ENCODE results near the gene NEBL.

Gene NEBL

DNA sequence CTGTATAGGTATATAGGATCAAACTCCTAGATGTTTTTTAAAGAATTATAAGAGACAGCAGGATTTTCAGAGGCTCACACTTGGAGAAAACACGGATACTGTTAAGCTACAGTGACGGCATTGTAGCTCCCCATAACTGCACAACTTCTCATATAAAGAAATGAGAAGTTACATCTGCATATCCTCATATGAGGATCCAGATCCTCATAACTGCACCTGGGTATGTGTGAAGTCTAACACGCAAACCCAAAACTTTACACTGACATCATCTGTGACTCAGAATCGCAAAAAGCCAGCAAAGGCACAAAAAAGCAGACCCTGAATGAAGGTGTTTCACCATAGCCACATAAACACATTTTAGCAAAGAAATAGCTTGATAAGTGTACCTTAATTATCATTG is 34.1 kb downstream of the NEBL start:
- no peak for DNase-seq

DNA sequence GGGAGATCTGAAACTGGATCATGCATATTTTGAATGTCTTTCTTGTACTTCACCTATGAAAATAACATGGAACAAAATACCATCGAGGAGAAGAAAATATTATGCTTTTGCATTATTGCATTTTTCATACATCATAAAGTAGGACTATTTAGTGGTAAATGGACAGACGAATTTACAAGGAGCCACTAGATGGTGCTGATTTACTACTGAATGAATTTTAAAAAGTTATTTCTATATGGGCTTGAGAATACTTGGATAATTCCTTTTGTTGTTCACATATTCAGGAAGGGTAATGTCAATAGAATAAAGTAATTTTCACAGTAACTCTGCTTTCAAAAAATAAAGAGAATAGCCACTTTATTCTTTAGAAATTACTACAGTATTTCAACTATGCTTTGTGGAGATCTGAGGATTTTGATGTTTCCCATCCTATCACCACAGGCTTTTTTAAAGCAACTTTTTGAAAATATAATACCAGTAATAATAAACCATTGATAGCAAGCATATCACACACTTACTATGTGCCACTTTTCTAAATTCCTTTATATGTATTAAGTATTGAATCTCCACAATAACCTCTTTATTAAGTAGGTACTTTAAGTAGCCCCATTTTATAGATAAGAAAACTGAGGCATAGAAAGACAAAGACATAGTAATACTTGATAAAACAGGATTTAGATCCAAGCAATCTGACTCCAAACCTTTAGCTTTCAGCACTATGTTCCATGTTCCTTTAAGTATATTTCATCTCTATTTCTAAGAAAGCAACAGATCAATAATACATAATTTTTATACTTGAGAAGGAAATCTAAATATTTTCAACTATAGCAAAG is 38.6 kb downstream of the NEBL start:
- DNase-seq: no peak

DNA sequence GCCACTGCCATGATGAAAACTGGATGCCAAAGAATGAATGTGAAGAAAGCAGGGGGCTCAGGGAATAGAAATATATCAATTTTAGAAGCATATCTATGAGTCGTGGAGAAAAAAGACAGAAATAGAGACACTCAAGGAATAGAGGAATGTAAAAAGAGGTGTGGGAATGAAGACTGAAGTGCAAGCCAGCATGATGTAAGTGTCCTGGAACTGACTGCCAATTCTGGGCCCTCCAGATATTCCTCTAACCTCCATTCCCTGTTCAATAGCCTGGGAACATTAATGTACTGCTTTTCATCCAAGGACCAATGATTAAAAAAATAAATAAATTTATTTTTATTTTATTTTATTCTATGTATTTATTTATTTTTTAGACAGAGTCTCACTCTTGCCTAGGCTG is 40.6 kb downstream of the NEBL start:
- DNase-seq: no peak

DNA sequence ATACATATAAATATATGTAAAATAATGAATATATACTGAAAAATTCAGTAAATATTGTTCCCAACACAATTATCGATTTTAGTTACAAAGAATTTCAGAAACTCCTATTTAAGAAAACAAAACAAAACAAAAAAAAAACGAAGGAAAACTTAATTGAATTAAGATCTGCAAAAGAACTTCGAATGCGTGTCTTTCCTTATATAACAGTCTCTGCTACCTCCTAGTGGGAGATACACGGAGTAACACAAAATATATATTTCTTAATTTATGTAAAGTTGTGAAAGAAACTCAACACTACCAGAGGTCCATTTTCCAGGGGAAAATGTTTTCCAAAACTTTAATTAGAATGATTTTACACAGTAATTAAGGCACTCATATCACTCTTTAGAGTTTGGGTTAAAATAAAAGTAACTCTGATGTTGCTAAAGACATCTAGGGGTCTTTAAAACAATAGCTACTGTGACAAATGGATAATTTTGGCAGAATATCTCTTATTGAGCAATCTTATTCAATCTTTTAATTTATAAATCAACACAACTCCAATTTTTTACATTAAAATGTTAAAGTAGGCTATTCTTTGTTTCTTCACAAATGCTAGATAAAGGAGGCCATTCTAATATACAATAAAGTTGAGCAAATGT is 41.6 kb downstream of the NEBL start:
- no peak for DNase-seq

- no peak for DNase-seq
Measured at GRCh38 chr10:20853276-20853675, 43.8 kb downstream of the NEBL start.

- no peak for DNase-seq
Measured at GRCh38 chr10:20852303-20852702, 44.8 kb downstream of the NEBL start.

- DNase-seq: no peak
Measured at GRCh38 chr10:20847512-20847911, 49.6 kb downstream of the NEBL start.

DNA sequence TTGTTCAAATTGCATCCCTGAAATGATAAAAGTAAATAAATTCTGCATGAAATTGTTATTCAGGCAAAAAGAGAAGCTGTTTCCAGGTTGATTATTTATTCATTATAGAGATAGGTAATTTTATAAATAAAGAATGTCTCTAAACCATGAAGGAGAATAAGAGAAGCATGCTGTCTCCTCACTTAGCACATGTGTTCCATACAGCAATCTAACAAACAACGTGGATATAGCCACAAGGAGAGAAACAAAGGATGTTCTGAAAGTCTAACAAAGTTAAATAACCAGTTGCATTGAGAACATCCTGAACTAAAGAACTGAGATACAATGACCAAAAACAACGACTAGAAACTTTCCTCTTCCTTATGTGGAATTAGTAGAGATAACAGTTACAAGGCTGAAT is 50.8 kb downstream of the NEBL start:
- no peak for DNase-seq

DNA sequence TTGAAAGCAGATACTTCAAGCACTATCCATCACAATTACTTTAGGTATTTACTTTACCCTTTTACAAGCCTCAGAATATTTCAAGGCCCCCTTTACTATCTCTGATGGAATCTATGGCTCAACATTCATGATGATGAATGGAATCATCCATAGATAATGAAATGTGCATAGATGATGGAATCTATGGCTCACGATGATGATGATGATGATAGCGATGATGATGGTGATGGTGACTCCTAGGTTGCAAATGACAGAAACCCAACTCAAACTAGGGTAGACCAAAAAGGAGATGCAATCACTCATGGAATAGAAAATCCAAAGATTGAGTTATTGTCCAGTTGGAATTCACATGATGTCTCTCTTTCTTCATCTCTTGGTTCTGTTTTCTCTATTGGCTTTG is 55.7 kb downstream of the NEBL start:
- DNase-seq: no peak

DNA sequence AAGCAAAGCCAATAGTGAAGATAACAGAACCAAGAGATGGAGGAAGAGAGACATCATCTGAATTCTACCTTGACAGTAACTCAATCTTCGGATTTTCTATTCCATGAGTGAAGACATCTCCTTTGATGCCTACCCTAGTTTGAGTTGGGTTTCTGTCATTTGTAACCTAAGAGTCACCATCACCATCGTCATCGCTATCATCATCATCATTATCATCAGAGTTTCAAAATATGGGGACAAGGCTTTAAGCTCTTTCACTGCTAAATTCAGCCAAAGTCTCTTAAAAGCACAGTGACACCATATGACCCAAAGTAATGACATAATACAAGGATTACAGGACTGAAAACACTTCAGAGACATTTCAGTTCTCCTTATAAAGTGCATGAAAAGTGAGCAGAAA is 57.2 kb downstream of the NEBL start:
- no peak for DNase-seq

DNA sequence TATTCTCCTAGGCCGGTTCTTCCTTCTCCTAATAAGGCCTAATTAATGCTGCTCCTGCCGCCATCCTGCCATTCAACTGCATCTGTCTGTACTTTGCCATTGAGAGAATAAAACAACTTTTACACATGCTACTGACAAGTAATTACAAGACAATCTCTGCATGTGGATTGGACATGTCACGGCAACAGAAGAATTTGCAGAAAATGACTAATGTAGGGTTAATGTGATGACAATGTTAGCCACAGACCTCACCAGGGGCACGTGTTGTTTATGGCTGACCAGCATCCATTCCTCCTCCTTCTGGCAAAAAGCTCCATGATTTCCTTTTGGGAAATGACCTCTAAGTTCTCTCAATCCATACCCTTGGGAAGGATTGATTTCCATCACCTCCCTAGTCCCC is 58.0 kb downstream of the NEBL start:
- DNase-seq: no peak

DNA sequence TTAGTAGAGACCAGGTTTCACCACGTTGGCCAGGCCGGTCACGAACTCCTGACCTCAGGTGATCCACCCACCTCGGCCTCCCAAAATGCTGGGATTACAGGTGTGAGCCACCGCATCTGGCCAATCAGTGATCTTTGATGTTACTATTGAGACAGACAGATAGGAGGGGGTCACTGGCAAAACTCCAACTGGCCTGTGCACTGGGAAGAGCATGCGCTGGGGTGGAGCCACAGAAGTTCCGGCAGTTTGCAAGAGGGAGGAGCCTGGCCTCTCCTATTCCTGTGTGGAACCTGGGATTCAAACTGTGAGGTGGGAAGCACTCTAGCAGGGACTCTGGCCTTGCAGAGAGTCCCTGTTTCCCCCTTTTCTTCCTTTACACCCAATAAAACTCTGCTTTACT is 60.7 kb downstream of the NEBL start:
- DNase-seq: no peak

- DNase-seq: no peak
Measured at GRCh38 chr10:20835335-20835734, 61.8 kb downstream of the NEBL start.

- DNase-seq: no peak
Measured at GRCh38 chr10:20834825-20835224, 62.3 kb downstream of the NEBL start.

DNA sequence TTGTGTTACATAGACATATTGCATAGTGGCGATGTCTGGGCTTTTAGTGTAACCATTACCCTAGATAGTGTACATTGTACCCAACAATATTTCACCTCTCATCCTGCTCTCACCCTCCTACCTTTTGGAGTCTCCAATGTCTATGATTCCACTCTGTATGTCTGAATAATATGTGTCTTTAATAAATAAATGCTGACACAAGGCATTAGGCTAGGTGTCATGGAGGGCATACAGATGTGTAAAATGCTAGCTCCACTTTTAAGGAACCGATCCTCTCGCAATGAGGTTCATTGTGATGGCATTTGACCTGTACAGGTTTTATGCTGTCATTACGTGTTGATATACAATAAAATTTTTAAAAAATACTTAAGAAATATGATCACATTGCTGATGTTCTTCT is 74.3 kb downstream of the NEBL start:
- no peak for DNase-seq

DNA sequence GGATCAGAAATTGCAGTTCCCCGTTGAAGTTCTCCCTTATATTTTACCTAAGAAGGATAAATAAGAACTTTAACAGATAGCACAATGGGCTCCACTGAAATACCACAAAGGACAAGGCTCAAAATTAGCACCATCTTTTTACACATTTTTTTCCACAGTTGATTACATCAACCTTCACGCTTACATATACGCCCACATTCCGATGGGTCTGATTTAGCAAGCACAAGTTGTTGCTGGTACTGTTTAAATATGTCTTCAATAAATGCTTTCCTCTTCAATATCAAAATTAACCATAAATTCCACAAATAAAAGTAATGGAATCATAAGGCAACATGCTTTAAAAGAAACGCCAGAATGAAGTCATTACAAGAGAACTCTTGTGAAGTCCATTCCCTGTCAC is 79.5 kb downstream of the NEBL start:
- DNase-seq: no peak

GRCh38 chr10:20817116-20817515 is 80.0 kb downstream of the NEBL start:
- no peak for DNase-seq

GRCh38 chr10:20814116-20814515 is 83.0 kb downstream of the NEBL start:
- no peak for DNase-seq

- no peak for DNase-seq
Measured at GRCh38 chr10:20811131-20811530, 86.0 kb downstream of the NEBL start.

DNA sequence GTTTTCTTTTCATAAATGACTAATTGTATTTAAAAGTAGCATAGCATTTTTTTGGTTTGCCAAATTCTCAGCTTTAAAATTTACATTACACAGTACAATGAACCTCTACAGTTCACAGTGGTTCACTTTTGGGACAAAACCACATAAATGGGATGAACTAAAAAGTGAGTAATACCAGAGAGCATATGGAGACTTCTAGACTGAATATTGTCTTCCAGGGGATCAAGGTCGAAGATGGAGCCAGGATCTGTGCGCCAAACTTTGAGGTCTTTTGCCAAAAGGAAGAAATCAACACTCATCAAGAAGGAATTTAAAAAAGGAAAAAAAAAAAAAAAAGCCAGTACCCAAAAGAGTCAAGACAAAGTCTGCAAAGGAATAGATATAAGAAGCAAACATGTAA is 87.5 kb downstream of the NEBL start:
- no peak for DNase-seq

- DNase-seq: no peak
Measured at GRCh38 chr10:20806487-20806886, 90.6 kb downstream of the NEBL start.

DNA sequence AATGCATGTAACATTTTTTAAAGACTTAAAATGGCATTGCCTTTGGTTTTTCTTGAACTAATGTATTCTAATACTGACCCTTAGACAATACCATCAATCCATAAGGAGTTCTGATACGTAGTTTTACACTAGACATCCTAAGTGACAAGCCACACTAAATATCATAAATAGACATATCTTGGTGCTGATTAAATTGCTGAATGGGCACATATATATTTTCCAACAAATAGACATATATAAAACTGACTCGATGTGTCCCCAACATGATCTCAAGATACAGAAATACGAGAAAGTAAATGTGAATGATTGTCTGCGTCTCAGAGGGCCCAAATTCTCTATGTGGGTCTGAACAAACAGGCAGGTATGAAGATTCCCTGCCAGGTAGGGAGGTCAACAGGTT is 99.8 kb downstream of the NEBL start:
- DNase-seq: no peak

- DNase-seq: no peak
Measured at GRCh38 chr10:20795391-20795790, 101.7 kb downstream of the NEBL start.

GRCh38 chr10:20785174-20785573 is 111.9 kb downstream of the NEBL start:
- DNase-seq: no peak

Measured in activated CD4-positive, CD25-positive, alpha-beta regulatory T cell treated with anti-CD3 and anti-CD28 coated beads, Interleukin-2, amount 50 U/mL, for 72 hours (primary cell).